Forelimb muscle (tissue), 1 donor: ENCODE results near the gene OLFML2B. TPM values are rescaled to one million over a fixed set of nuclear protein-coding genes. Genes with fewer than 3 reads are reported as not detected.
"Not testable (repeated sequence)": the region's sequence is repeated elsewhere in the genome, so short reads cannot be mapped to it uniquely, and the experiment has no call there.

Source experiments
- DNase-seq: peaks from one replicate; pipeline ENCODE4 v3.0.0-alpha.2; 2013; ENCODE audit warnings: low read depth
- polyA plus RNA-seq: library from polyadenylated mRNA; unstranded; fragments of 120-200 nt; gene quantifications from one replicate; pipeline ENCODE4 v1.2.1, GENCODE V29; 2013; ENCODE audit not compliant: insufficient read length

Gene OLFML2B
- polyA plus RNA-seq, 1 donor: 83.5 TPM

DNA sequence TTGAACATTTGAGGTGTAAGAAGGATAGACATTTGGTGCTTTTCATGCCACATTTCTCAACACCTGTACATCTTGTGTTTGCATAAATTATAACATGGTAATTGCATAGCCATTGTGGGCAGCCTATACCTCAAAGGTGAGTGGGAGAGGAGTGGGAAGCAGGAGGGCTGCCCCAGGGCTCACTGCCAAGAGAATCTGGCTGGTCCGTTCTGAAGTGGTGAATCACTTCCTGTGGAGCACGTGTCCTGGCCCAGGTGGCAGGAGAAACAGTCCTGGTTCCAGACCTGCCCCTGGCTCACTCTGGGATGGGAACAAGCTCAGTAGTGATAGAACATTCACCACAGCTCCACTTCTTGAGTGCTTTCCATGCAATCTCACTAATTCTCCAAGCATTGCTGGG lies 11.6 kb upstream of the OLFML2B start:
- no peak for DNase-seq

DNA sequence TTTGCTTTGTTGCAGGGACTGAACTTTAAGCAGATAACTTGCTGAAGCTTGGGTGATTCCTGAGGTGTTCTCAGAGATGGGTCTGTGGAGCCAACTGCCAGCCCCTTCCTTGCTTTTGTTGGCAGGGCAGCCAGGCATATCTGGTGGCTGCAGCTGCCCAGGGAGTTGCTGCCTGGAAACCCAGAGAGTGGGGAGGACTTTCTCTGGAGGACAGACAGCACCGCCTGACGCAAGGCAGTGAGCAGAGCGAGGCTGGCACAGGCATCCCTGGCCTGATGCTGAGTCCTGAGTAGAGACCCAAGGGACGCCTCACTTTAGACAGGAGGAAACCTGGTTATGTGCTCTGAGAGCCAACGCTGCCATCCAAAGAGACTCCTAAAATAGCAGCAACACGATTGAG lies 9.8 kb upstream of the OLFML2B start:
- DNase-seq: no peak

DNA sequence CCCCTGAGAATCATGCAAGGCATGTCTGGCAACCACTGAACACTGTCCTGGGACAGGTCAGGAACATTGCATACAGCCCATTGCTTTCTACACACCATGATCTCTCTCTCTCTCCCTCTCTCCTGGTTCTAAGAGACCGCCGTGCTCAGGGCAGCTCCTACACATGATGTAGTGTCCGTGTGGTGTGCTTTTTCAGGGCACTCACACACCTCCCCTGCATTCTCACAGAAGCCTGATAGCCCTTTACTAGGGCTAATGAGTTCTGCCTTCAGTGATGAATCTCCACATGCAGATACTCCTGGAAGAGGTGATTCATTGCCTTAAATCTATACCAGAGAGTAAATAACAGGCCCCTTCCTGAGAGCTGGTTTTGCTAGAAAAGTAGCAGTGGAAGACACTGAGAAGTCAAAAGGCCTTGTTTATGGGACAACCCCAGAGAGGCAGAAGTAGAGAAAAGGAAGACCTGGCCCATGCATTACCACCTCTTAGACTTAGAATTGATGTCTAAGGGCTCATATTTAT lies 7.2 kb upstream of the OLFML2B start:
- DNase-seq: no peak

DNA sequence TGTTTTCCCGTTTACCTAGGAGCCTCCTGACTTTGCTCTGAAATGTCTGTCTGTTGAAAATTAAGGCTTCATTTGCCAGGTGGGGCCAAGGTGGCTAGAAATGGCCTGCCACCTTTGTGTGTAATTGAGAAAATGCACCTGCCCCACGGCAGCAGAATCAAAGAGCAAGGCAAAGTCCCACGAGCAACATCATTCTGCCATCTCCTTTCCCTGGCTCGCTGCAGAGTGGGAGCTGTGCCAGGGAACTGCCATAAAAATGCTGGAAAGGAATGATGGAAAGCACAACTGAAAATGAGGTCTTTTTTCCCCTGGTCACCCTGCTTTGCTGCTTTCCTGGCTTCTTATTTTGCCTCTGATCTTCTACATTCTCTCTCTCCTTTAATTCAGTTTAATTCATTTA lies 5.5 kb upstream of the OLFML2B start:
- DNase-seq: no peak

DNA sequence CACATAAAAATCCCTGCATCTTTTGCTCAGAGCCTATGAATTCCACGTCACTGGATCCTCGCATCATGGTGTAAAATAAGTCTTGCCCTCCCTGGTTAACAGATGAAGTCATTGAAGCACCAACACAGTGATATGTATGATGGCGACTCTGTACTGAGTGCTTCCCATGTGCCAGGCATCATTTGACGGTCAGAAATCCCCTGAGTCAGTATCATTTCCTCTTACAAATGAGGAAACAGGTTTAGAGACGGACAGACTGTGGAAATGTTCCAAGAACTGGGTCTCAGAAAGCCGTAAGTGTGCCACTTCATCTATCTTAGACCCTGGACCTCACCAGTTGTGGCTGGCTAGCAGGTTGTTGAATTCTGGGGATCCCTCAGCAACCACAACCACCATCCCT lies 5.1 kb upstream of the OLFML2B start:
- no peak for DNase-seq

DNA sequence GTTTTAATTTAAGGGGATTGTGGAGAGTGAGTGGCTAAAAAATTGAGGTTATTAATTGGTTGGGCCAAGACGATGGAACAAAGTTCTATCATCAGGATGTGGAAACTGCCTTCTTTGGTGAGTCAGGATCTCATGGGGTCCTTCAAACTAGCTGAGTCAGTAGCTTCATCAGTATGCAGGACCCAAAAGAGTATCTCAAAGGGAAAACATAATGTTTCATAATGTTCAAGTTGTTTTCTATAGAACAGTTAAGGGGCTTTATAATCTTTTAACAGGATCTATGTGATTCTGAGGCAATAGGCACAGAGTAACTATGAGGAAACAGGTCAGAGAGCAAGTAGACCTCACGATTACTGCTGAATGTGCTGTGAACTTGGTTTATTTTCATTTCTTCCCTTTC lies 3.2 kb upstream of the OLFML2B start:
- no peak for DNase-seq

DNA sequence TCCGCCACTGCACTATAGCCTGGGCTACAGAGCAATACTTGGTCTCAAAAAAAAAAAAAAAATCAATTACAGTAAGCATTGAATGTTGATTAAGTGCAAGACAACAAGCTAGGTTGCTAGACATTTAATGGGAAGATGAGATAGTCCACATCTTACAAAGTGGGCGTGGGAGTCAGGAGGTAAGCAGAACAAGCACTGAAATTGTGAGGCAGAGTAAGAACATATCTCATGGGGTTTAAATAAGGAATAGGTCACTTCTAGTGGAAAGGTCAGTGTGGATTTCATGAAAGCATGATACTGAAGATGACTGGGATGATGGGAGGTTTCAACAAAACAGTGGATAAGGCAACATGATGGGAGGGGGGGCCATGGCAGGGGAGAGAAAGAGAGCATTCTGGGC lies 1.9 kb upstream of the OLFML2B start:
- DNase-seq: no peak

DNA sequence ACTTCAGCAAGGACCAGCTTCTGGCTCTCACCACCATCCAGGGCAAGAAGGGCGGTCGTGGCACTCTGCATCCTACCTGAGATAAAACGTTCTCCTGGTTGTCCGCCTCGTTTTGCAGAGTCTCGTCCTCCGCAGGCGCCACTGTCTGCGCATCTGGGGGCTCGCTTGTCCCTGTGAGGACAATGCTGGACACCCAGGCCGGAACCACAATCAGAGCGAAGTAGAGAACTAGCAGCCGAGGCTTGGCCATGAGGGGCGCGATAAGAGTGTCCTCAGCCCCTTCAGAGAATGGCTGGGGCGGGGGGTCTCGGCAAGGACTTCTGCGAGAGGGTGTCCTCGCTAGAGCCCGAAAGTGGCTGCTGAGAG lies 505 bp downstream of the OLFML2B start:
- DNase-seq: no peak

DNA sequence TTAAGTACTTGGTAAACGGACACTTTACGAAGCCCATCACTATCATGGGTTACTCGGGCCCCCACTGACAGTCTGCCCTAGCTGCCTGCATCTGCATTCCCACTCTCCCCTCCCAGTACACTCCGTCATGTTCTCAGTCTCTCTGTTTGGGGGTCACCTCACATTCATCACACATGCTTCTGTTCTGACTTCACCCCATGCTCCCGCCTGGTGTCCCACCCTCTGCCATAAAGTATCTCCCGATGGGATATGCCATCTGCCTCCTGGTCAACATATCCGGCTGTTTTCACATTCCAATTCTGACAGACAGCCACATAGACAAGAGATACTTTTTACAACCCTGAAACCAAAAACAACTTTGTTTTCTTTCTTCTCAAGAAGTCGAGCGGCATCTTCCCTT lies 1.0 kb downstream of the OLFML2B start:
- no peak for DNase-seq

DNA sequence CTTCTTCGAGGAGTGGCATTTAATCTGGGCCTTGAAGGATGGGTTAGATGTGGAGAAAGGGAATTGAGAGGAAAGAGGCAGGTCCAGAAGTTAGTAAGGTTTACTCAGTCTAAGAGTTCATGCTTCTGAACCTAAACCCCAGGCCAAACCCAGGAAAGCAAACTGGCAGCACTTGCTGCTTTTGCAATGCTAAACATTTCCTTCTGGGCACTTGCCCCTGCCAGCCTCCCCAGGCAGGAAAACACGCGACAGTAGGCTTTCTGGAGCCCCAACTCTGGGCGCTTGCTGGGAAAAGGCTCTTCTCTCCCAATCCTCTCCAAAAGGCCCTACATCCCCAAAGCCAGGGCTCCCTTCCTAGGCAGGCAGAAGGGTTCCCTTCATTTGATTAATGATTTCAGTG lies 2.5 kb downstream of the OLFML2B start:
- DNase-seq: no peak

DNA sequence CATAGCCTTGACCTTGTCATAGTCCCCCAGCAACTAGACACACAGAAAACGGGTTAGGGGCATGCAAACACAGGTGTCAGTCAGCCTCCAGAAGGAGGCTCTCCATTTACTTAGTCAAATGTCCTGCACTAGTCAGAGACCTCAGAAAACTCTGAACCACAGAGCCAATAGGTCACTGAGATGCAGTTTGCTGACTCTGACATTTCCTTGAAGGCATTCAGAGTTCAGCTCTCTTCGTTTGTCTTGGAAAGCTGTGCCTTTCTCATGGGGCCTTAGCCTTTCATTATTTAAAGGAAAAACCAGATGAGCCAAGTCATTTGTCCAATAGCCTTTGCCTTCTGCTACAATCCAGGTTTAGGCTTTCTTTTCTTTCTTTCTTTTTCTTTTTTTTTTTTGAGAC lies 3.5 kb downstream of the OLFML2B start:
- DNase-seq: no peak

DNA sequence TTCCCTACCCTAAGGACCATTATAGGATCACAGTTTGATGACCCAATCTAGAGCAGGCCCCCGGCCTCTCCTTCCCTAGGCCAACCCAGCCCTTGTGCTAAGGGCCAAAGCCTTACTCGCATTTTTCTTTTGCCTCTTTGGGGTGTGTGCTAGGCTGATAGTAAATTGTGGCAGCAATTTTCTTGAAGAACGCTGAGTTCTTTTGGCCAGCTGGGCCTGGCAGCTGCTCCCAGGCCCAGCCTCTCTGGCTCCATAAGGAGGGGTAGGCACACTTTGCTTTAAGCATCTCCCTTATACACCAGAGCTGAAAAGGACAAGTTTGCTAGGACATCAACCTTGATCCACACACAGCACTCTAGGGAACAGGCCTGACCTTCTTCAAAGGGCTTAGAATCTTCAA lies 4.2 kb downstream of the OLFML2B start:
- no peak for DNase-seq

DNA sequence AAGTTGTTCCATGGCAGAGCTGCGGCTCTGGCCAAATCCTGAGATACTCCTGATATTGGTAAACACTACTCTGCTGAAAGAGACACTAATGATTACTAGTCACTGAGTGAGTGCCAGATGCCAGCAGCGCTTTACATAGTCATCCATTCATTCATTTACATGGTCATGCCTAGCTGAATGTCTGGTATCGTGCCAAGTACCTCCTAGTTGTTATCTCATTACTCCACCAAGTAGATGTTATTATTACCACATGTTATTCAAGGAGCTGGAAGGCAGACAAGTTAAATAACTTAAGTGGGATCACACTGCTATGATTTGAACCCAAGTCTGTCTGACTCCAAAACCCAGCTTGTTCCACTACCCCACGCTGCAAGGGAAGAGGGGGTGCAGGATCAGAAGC lies 4.7 kb downstream of the OLFML2B start:
- DNase-seq: no peak

DNA sequence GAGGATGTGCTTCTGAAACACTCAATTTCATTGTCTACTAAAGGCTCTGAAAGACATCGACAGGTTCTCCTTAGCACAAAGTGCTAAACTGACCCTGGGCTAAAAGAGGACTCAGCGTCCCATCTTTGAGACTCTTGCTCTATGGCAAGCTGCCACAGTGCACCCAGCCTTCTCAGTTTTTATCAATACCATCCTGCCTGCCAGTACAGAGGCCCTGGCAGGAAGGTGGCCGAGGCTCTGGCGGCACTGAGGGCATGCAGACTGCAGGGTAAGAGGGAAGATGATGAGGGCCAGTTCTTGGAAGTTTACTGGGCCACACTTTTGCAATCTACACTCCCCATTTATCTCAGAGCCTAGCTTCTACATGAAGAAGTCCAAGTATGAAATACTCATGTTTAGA lies 5.3 kb downstream of the OLFML2B start:
- DNase-seq: no peak

DNA sequence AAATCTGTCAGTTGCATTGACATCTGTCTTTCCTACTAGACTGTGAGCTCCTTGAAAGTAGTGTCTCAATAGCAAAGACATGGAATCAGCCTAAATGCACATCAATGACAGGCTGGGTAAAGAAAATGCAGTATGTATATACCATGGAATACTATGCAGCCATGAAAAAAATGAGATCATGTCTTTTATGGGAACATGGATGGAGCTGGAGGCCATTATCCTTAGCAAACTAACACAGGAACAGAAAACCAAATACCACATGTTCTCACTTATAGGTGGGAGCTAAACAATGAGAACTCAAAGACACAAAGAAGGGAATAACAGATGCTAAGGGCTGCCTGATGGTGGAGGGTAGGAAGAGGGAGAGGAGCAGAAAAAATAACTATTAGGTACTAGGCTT lies 5.9 kb downstream of the OLFML2B start:
- DNase-seq: not testable (repeated sequence)

DNA sequence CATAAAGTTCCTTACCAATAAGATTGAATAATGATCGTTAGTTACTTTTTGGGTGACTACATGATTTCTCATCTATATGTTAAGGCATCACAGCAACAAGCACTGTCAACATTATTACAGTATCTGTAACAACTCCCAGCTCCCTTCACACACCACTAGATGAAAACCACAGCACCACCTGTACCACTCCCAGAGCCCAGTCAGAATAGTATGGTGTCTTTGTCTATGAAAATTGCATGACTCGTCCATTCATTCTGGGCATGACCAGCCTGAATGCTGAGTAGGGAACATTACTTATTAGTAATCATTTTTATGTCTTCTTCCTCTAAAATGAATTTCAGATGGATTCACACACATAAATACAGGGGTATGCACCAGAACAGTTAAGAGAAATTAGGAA lies 7.0 kb downstream of the OLFML2B start:
- no peak for DNase-seq

DNA sequence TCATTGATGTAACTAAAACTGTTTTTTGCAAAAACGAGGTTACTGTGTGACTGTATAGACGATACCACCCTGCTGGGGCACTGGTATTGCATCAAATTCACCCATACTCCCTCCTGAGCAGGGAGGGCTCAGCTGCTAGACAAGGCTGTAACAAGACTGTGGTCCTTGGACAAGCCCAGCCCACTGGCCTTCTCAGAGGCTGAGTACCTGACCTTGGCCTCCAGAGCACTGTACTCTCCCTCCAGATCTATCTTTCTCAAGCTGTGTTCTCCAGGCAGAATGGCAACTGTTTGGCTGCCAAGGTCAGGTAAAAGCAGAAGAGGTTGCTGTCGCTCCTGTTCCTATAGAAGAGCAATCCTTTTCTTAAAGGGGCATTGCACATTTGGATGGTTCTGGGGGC lies 8.5 kb downstream of the OLFML2B start:
- DNase-seq: no peak

DNA sequence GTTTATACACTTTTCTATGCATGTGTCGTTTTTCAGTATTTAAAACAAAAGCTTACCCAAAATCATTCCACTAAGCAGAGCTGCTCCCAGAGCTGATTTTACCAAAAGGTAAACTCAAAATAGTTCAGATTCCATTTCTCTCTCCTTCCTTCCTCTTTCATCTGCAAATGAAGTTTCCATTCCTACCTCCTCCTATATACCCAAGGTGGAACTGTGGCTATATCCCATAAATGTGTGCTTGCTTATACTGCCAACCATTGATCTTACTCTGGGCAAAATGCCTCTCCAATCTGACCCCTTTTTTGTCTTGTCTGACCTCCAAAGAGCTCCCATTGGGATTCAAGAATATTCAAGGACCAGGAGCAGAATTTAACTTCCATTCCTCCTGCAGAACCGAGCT lies 9.5 kb downstream of the OLFML2B start:
- no peak for DNase-seq

DNA sequence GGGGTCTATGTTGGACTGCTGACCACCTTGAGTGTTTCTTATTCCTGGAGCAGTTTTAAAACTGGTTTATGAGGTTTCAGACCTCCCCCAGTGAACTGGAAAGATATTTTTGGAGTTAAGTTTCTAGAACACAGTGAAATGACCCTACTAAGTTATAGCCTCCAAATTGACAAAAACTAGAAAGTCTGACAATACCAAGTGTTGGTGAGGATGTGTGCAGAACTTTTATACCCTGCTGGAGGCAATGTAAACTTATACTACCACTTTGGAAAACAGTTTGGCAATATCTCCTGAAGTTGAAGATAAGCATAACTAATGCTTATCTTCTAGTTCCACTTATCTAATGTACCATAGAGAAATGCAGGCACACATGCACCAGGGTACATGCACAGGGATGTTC lies 10.4 kb downstream of the OLFML2B start:
- DNase-seq: no peak

DNA sequence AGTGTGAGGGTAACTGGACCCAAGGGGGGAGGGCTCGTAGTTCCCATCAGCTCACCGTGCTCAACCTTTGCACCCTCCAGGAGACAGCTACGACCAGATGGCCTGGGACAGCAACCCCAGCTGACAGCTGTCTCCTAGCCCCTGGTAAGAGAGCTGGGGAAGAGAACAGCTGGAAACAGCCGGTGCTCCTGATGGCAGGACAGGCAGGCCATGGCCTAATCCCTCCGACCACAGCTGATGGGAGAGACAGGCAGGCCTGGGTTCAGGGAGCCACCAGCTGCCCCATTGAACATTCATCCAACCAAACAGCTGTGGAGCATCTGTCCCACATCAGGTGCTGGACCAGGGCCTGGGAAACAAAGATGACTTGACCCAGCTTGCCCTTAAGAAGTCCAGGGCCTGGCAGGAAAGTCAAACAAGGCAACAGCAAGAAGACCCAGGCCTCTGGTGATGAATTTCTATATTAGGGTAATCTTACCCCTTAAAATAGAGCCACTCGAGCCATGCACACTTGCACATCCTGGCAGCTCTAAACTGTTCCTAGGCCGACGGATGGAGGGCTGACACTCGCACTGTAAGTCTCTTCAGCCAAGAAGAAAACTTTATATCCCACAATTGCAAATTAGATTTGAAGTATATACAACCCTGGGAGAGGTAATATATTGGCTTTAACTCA lies 12.2 kb downstream of the OLFML2B start:
- no peak for DNase-seq

DNA sequence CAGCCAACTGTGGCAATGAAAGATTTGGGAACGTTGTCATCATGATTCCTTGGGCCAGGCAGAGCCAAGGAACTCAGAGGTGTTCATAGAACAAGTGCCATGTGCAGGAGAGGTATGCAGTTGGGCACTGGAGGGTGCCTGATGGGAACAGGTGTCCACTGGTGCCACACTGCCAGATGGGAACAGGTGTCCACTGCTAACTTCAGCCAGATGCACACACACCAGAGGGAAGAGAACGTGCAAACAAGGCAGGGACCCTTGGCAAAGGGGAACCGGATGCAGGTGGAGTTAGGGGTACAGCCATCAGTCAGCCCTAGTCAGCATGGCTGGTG lies 13.5 kb downstream of the OLFML2B start:
- no peak for DNase-seq

DNA sequence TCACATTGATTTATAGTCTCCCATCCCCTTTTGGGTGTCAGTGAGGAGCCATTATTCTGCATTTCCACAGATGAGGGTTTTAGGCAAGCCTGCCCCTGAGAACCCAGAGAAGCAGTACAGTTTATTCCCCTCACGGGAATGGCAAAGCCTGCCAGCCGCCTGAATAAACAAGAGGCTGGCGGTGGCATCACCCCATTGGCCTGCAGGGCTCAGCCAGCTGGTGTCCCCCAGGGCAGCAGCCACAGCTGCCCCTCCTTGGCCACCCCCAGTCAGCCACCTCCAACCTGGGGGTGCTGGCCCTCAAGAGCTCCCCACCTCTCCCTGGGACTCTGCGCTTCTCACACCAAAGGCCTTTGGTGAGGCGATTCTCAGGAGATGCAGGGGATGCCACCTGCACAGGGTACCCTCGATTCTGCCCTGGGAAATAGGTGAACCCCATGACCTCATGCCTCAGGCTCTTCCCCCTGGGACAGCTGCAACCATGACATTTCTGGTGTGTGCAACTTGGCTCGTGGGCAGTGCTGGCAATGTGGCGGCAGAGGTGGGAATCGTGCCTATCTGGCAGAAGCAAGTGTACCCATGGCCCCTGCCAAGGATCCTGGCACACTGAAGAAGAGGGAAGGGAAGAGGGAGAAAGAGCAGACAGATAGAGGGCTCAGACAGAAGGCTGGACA lies 14.0 kb downstream of the OLFML2B start:
- no peak for DNase-seq

DNA sequence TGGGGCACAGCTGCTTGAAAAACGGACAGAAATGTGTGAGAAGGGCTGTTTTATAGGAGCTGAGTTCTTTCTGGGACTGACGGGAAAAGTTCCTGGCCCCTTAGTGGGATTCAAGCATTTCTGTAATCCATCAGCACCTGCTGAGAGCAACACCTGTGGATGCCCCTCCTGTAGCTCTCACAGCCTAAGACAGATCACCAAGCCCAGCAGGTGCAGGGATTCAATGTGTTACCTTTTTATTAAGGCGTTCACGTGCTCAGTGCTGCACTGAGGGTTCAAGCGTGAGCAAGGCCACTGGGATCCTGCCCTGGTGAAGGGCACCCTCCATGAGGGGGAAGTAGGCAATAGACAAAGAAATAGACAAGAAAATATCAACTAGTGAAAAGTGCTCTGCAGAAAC lies 14.9 kb downstream of the OLFML2B start:
- no peak for DNase-seq

DNA sequence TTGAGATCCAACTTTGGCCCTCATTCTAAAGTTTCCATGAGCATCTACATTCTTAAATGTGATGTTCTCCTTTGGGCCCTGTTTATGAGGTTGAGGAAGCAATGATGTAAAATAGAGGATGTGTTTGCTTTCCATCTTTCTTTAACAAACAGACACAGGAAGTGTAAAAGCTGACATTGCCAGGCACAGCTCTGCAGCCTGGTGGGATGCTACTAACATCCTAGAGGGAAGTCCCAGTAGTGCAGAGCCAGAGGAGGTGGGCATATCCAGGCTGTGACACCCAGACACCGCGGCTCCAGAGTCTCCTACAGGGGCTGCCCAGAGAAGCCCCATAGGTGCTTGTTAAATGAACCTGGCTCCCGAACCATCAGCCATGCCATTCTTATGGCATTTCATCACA lies 16.2 kb downstream of the OLFML2B start:
- no peak for DNase-seq
